Ammon's horn (tissue), 1 donor: ENCODE data around the gene CISD3.

Source experiments
- DNase-seq: peaks from one replicate; pipeline ENCODE4 v3.0.0-alpha.2; 2016; ENCODE audit warnings: low spot score

Gene CISD3

GRCh38 chr17:38779965-38780752 is 50.0 kb downstream of the CISD3 start:
- DNase-seq = no peak

GRCh38 chr17:38783227-38783626 is 53.1 kb downstream of the CISD3 start:
- no peak for DNase-seq
